NCI-H146 (cell line): ENCODE measurements around the gene TBXAS1.

Experiments
- DNase-seq: peaks from one replicate; lab custom pipeline; 2025; lab: John Stamatoyannopoulos, UW

TBXAS1 gene

GRCh38 chr7:140024585-140024984 lies 195.5 kb downstream of the TBXAS1 start:
- DNase-seq = no peak

- no peak for DNase-seq
Observed at GRCh38 chr7:140025241-140025640, 196.2 kb downstream of the TBXAS1 start.

- no peak for DNase-seq
Observed at GRCh38 chr7:140025814-140026433, 196.9 kb downstream of the TBXAS1 start.

GRCh38 chr7:140026935-140027334 lies 197.9 kb downstream of the TBXAS1 start:
- no peak for DNase-seq

GRCh38 chr7:140027858-140028257 lies 198.8 kb downstream of the TBXAS1 start:
- DNase-seq = no peak

- no peak for DNase-seq
Observed at GRCh38 chr7:140028311-140028710, 199.2 kb downstream of the TBXAS1 start.

- DNase-seq = no peak
Observed at GRCh38 chr7:140029072-140029471, 200.0 kb downstream of the TBXAS1 start.

- no peak for DNase-seq
Observed at GRCh38 chr7:140031364-140031763, 202.3 kb downstream of the TBXAS1 start.

- DNase-seq = no peak
Observed at GRCh38 chr7:140033036-140033435, 204.0 kb downstream of the TBXAS1 start.

- no peak for DNase-seq
Observed at GRCh38 chr7:140033779-140034363, 204.8 kb downstream of the TBXAS1 start.

GRCh38 chr7:140034421-140034820 lies 205.4 kb downstream of the TBXAS1 start:
- DNase-seq = no peak

GRCh38 chr7:140035400-140036223 lies 206.5 kb downstream of the TBXAS1 start:
- DNase-seq = no peak

- no peak for DNase-seq
Observed at GRCh38 chr7:140036224-140036962, 207.3 kb downstream of the TBXAS1 start.

- no peak for DNase-seq
Observed at GRCh38 chr7:140039066-140039465, 210.0 kb downstream of the TBXAS1 start.

- DNase-seq = no peak
Observed at GRCh38 chr7:140039896-140040295, 210.8 kb downstream of the TBXAS1 start.

- DNase-seq = no peak
Observed at GRCh38 chr7:140041659-140042385, 212.8 kb downstream of the TBXAS1 start.

GRCh38 chr7:140042386-140042670 lies 213.3 kb downstream of the TBXAS1 start:
- DNase-seq = no peak

GRCh38 chr7:140044251-140044650 lies 215.2 kb downstream of the TBXAS1 start:
- no peak for DNase-seq

- no peak for DNase-seq
Observed at GRCh38 chr7:140045697-140046096, 216.6 kb downstream of the TBXAS1 start.

- no peak for DNase-seq
Observed at GRCh38 chr7:140047197-140047596, 218.1 kb downstream of the TBXAS1 start.

GRCh38 chr7:140048138-140048537 lies 219.1 kb downstream of the TBXAS1 start:
- no peak for DNase-seq

GRCh38 chr7:140048989-140049338 lies 219.9 kb downstream of the TBXAS1 start:
- DNase-seq = no peak
